Stomach (tissue), 4 donors: Measurements from ENCODE around the gene STXBP5.

Experiments used
- EP300 ChIP-seq: sonication (generic); formaldehyde crosslinking; IDR thresholded peaks from one replicate; pipeline ENCODE4 v1.6.1; 2017; ENCODE audit warnings: antibody characterized with exemption
- POLR2A ChIP-seq, 4 donors: fragments of 450-650 bp; IDR thresholded peaks; one replicate each; pipeline ENCODE4 v1.6.1; 2016; ENCODE audit warnings: antibody characterized with exemption in 4 of 4, control low read depth in 2 of 4, mild to moderate bottlenecking in 1 of 4, moderate library complexity in 1 of 4
- POLR2AphosphoS5 ChIP-seq, 3 donors: sonication (generic); formaldehyde crosslinking; IDR thresholded peaks; one replicate each; pipeline ENCODE4 v1.6.1; 2016; ENCODE audit warnings: antibody characterized with exemption in 3 of 3
- TF ChIP-seq, protein P1 (sequence below), 7 experiments: fragments of 450-650 bp in 4 of 7; fragments of 200-600 bp in 3 of 7; sonication (generic) in 3 of 7; IDR thresholded peaks; one replicate each; pipeline ENCODE4 v1.5.1; 2016 to 2019; ENCODE audit warnings: antibody characterized with exemption in 7 of 7, control low read depth in 2 of 7, mild to moderate bottlenecking in 1 of 7

DNA sequence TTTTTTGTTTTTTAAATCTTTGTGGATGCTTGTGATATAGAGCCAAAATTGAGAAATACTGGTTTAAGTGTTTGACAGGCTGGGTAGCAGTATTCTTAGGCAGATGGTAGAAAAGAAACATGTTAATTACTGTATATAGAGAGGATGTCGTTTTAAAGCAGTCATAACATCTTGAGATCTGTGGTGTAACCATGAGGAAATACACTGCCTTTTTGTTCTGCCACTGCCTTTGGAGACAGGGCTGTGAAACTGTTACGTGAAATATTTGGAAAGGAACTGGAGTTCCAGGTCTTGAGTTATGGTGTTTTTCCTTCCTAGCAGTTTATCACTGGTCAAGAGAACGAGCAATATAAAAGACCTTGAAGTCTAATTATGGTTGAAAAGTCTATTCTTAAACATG, 19.5 kb downstream of the STXBP5 start:
- TF ChIP-seq, protein P1, sequence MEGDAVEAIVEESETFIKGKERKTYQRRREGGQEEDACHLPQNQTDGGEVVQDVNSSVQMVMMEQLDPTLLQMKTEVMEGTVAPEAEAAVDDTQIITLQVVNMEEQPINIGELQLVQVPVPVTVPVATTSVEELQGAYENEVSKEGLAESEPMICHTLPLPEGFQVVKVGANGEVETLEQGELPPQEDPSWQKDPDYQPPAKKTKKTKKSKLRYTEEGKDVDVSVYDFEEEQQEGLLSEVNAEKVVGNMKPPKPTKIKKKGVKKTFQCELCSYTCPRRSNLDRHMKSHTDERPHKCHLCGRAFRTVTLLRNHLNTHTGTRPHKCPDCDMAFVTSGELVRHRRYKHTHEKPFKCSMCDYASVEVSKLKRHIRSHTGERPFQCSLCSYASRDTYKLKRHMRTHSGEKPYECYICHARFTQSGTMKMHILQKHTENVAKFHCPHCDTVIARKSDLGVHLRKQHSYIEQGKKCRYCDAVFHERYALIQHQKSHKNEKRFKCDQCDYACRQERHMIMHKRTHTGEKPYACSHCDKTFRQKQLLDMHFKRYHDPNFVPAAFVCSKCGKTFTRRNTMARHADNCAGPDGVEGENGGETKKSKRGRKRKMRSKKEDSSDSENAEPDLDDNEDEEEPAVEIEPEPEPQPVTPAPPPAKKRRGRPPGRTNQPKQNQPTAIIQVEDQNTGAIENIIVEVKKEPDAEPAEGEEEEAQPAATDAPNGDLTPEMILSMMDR (IDR thresholded peaks at IDR 0.05), result no peak
- TF ChIP-seq POLR2A (IDR thresholded peaks at IDR 0.05), result no peak
- TF ChIP-seq EP300, result no peak
- TF ChIP-seq POLR2AphosphoS5 (IDR thresholded peaks at IDR 0.05), result no peak
